Left renal cortex interstitium (tissue), 4 donors: ENCODE data around the gene SLC4A8. TPM values are rescaled to one million over a fixed set of nuclear protein-coding genes. Genes with fewer than 3 reads are reported as not detected.
"Not testable (repeated sequence)": the region's sequence is repeated elsewhere in the genome, so short reads cannot be mapped to it uniquely, and the experiment has no call there.

Source experiments
- DNase-seq, 4 donors: peaks; one replicate each; pipeline ENCODE4 v3.0.0-alpha.2; 2013; ENCODE audit warnings: low read depth in 4 of 4, low spot score in 2 of 4, missing footprints in 1 of 4
- polyA plus RNA-seq, 4 donors: library from polyadenylated mRNA; unstranded; fragments of 120-200 nt; gene quantifications; one replicate each; pipeline ENCODE4 v1.2.1, GENCODE V29; 2013; ENCODE audit not compliant: insufficient read length in 4 of 4

Gene SLC4A8
- polyA plus RNA-seq, 4 donors: 2.9 to 5.1 (median 4.6) TPM

- peak in 3 of 4 donors; percentile 15 to 70 (median 35) for DNase-seq
Observed at GRCh38 chr12:51421266-51421884, 3.3 kb upstream of the SLC4A8 start.

GRCh38 chr12:51424094-51424661, 453 bp upstream of the SLC4A8 start:
- no peak for DNase-seq

- DNase-seq: no peak
Observed at GRCh38 chr12:51428256-51428655, 3.6 kb downstream of the SLC4A8 start.

- DNase-seq: no peak
Observed at GRCh38 chr12:51429700-51430099, 5.1 kb downstream of the SLC4A8 start.

- no peak for DNase-seq
Observed at GRCh38 chr12:51430196-51430895, 5.7 kb downstream of the SLC4A8 start.

- no peak for DNase-seq
Observed at GRCh38 chr12:51432921-51433320, 8.3 kb downstream of the SLC4A8 start.

GRCh38 chr12:51434305-51434704, 9.7 kb downstream of the SLC4A8 start:
- no peak for DNase-seq

GRCh38 chr12:51437431-51437830, 12.8 kb downstream of the SLC4A8 start:
- DNase-seq: no peak

GRCh38 chr12:51439330-51439729, 14.7 kb downstream of the SLC4A8 start:
- DNase-seq: no peak

- DNase-seq: no peak
Observed at GRCh38 chr12:51441583-51441982, 17.0 kb downstream of the SLC4A8 start.

- DNase-seq: no peak
Observed at GRCh38 chr12:51442324-51442723, 17.7 kb downstream of the SLC4A8 start.

GRCh38 chr12:51443573-51443972, 18.9 kb downstream of the SLC4A8 start:
- no peak for DNase-seq

- no peak for DNase-seq
Observed at GRCh38 chr12:51448618-51449256, 24.1 kb downstream of the SLC4A8 start.

GRCh38 chr12:51449580-51450246, 25.1 kb downstream of the SLC4A8 start:
- no peak for DNase-seq

GRCh38 chr12:51450333-51450732, 25.7 kb downstream of the SLC4A8 start:
- DNase-seq: no peak

GRCh38 chr12:51450806-51451205, 26.2 kb downstream of the SLC4A8 start:
- DNase-seq: peak in 2 of 4 donors; percentile 2 to 13

- DNase-seq: not testable (repeated sequence)
Observed at GRCh38 chr12:51454016-51454415, 29.4 kb downstream of the SLC4A8 start.

GRCh38 chr12:51455050-51455449, 30.4 kb downstream of the SLC4A8 start:
- DNase-seq: not testable (repeated sequence)

- no peak for DNase-seq
Observed at GRCh38 chr12:51458635-51459034, 34.0 kb downstream of the SLC4A8 start.

GRCh38 chr12:51460519-51460918, 35.9 kb downstream of the SLC4A8 start:
- no peak for DNase-seq

- DNase-seq: no peak
Observed at GRCh38 chr12:51465491-51465890, 40.9 kb downstream of the SLC4A8 start.
